OCI-LY1 (cell line): ENCODE measurements around the gene SLC6A3.

Source experiments
- H2AFZ ChIP-seq: fragments of 200-600 bp; sonication (generic), shearing (Covaris generic); 2 replicates; pipeline ENCODE4 v1.6.0; 2014; ENCODE audit warnings: antibody characterized with exemption, mild to moderate bottlenecking, low read length
- H3F3A ChIP-seq: fragments of 200-600 bp; sonication (generic), shearing (Covaris generic); 2 replicates; pipeline ENCODE4 v1.6.0; 2014; ENCODE audit warnings: mild to moderate bottlenecking, antibody characterized with exemption, low read length, moderate library complexity; ENCODE audit not compliant: insufficient read depth
- H3K27ac ChIP-seq: fragments of 200-600 bp; sonication (generic); 2 replicates; pipeline ENCODE4 v1.5.1; 2014; ENCODE audit warnings: low read length, mixed run types, mild to moderate bottlenecking, low read depth; ENCODE audit not compliant: poor library complexity, severe bottlenecking
- H3K27me3 ChIP-seq: fragments of 200-600 bp; sonication (generic); 2 replicates; pipeline ENCODE4 v1.6.0; 2014; ENCODE audit warnings: antibody characterized with exemption, mild to moderate bottlenecking, low read length, moderate library complexity; ENCODE audit not compliant: insufficient read depth
- H3K36me3 ChIP-seq: fragments of 200-600 bp; sonication (generic); 2 replicates; pipeline ENCODE4 v1.6.1; 2014; ENCODE audit warnings: mild to moderate bottlenecking, antibody characterized with exemption, low read length, moderate library complexity, mixed read lengths; ENCODE audit not compliant: insufficient read depth
- H3K4me1 ChIP-seq: fragments of 200-600 bp; sonication (generic); 2 replicates; pipeline ENCODE4 v1.5.1; 2014; ENCODE audit warnings: mild to moderate bottlenecking, low read length, moderate library complexity; ENCODE audit not compliant: insufficient read depth, severe bottlenecking
- H3K4me2 ChIP-seq: fragments of 200-600 bp; sonication (generic), shearing (Covaris generic); 2 replicates; pipeline ENCODE4 v1.6.1; 2014; ENCODE audit warnings: low read length
- H3K4me3 ChIP-seq: fragments of 200-600 bp; sonication (generic); 2 replicates; pipeline ENCODE4 v1.5.1; 2014; ENCODE audit warnings: low read length, low read depth, mild to moderate bottlenecking, mixed read lengths; ENCODE audit not compliant: poor library complexity, severe bottlenecking
- H3K79me2 ChIP-seq: fragments of 200-600 bp; shearing (Covaris generic); 2 replicates; pipeline ENCODE4 v1.6.1; 2016; ENCODE audit warnings: mixed run types, low read length, mixed read lengths; ENCODE audit not compliant: insufficient read depth
- H3K9ac ChIP-seq: fragments of 200-600 bp; sonication (generic), shearing (Covaris generic); 2 replicates; pipeline ENCODE4 v1.6.1; 2014; ENCODE audit warnings: mild to moderate bottlenecking, low read length, mixed read lengths
- H3K9me2 ChIP-seq: fragments of 200-600 bp; sonication (generic), shearing (Covaris generic); 2 replicates; pipeline ENCODE4 v1.6.1; 2014; ENCODE audit warnings: low read depth, mild to moderate bottlenecking, low read length, mixed read lengths
- H3K9me3 ChIP-seq: fragments of 200-600 bp; shearing (Covaris generic); 2 replicates; pipeline ENCODE4 v1.6.1; 2014; ENCODE audit warnings: low read length, mixed read lengths
- H4K20me1 ChIP-seq: fragments of 200-600 bp; sonication (generic), shearing (Covaris generic); 2 replicates; pipeline ENCODE4 v1.6.0; 2016; ENCODE audit warnings: mild to moderate bottlenecking, low read length; ENCODE audit not compliant: insufficient read depth
- EZH2 ChIP-seq: fragments of 200-600 bp; sonication (generic), shearing (Covaris generic); IDR thresholded peaks from 2 replicates; pipeline ENCODE4 v1.8.0; 2017; ENCODE audit warnings: borderline replicate concordance, mixed run types, mild to moderate bottlenecking, antibody characterized with exemption, low read length, moderate library complexity, mixed read lengths
- TF ChIP-seq, protein P1 (sequence below): fragments of 200-600 bp; sonication (generic), shearing (Covaris generic); IDR thresholded peaks from 2 replicates; pipeline ENCODE4 v1.5.1; 2017; ENCODE audit warnings: mild to moderate bottlenecking, antibody characterized with exemption, low read length, moderate library complexity, mixed read lengths

SLC6A3 gene

DNA sequence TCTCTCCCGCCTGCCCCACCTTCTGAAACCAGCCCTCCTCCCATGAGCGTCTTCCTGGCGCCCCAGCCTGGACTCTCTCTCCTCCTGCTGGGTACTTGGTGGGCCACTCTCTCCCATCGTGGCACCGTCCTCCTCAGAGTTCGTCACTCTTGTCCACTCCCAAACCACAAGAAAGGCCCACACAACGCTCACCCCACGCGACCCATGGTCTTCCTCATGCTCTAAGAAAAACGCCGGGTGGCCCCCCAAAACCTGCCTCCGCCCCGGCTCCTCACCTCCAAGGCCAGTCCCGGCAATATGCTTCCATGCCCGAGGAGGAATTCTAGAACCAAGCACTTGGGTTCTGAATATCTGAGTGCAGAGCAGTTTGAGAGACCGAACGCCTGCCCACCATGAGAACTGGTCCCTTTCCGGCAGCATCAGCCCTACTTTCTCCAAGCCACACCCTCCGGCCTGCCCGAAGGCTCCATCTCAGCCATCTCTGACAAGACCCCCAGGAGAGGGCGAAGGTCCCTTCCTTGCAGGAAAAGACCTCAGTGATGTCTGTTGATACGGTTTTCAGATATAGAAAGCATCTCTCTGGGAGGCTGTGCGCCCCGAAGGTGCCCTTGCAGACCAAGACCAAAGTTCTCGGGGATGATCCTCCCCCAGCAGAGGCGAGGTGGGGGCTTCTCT is 15.0 kb downstream of the SLC6A3 start:
- TF ChIP-seq, protein P1, sequence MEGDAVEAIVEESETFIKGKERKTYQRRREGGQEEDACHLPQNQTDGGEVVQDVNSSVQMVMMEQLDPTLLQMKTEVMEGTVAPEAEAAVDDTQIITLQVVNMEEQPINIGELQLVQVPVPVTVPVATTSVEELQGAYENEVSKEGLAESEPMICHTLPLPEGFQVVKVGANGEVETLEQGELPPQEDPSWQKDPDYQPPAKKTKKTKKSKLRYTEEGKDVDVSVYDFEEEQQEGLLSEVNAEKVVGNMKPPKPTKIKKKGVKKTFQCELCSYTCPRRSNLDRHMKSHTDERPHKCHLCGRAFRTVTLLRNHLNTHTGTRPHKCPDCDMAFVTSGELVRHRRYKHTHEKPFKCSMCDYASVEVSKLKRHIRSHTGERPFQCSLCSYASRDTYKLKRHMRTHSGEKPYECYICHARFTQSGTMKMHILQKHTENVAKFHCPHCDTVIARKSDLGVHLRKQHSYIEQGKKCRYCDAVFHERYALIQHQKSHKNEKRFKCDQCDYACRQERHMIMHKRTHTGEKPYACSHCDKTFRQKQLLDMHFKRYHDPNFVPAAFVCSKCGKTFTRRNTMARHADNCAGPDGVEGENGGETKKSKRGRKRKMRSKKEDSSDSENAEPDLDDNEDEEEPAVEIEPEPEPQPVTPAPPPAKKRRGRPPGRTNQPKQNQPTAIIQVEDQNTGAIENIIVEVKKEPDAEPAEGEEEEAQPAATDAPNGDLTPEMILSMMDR, result no peak
- TF ChIP-seq EZH2, result no peak
- H3K27ac ChIP-seq, result no peak overlapping the region
- no peaks in the 10 kb centered on the region; the same call in 1 of the 2 replicates for H3K36me3 ChIP-seq
- H3K9me2 ChIP-seq, result no peaks in the 10 kb centered on the region
- H3K9ac ChIP-seq, result no peak overlapping the region
- H3K4me3 ChIP-seq, result no peak overlapping the region
- no peaks in the 10 kb centered on the region for H4K20me1 ChIP-seq
- H3K4me1 ChIP-seq, result no peaks in the 10 kb centered on the region
- H2AFZ ChIP-seq, result no peak overlapping the region
- no peaks in the 10 kb centered on the region for H3K79me2 ChIP-seq
- H3F3A ChIP-seq, result no peaks in the 10 kb centered on the region
- H3K9me3 ChIP-seq, result peaks cover 11% of the 10 kb centered on the region; the same call in 1 of the 2 replicates
- peaks cover 8% of the 10 kb centered on the region; the same call in 1 of the 2 replicates for H3K27me3 ChIP-seq
- H3K4me2 ChIP-seq, result no peak overlapping the region

DNA sequence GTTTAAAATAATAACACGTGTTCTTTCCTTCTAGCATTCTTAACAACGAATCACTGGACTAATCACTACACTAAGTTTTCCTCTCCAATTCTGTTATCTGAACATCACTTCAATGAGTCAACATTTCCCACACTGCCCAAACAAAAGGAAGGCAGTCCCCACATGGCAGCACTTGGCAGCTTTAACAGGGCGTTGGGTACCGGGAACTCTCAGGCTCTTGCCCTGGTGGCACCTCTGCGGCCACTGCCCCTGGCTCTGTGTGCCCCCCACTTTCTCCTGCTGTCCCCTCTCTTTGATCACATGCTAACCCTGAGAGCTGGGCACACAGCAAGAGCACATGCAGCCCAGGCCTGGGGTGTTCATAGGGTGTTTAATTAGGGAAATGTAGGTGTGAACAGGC is 15.7 kb downstream of the SLC6A3 start:
- TF ChIP-seq, protein P1, result no peak
- no peak for TF ChIP-seq EZH2
- H3K27me3 ChIP-seq, result peaks cover 8% of the 10 kb centered on the region; the same call in 1 of the 2 replicates
- peaks cover 11% of the 10 kb centered on the region; the same call in 1 of the 2 replicates for H3K9me3 ChIP-seq
- H3K27ac ChIP-seq, result no peak overlapping the region
- H4K20me1 ChIP-seq, result no peaks in the 10 kb centered on the region
- H3K36me3 ChIP-seq, result no peaks in the 10 kb centered on the region; the same call in 1 of the 2 replicates
- no peak overlapping the region for H3K4me3 ChIP-seq
- no peak overlapping the region for H3K9ac ChIP-seq
- H3K79me2 ChIP-seq, result no peaks in the 10 kb centered on the region
- no peak overlapping the region for H3K4me2 ChIP-seq
- no peaks in the 10 kb centered on the region for H3K9me2 ChIP-seq
- no peak overlapping the region for H2AFZ ChIP-seq
- H3K4me1 ChIP-seq, result no peaks in the 10 kb centered on the region
- no peaks in the 10 kb centered on the region for H3F3A ChIP-seq

DNA sequence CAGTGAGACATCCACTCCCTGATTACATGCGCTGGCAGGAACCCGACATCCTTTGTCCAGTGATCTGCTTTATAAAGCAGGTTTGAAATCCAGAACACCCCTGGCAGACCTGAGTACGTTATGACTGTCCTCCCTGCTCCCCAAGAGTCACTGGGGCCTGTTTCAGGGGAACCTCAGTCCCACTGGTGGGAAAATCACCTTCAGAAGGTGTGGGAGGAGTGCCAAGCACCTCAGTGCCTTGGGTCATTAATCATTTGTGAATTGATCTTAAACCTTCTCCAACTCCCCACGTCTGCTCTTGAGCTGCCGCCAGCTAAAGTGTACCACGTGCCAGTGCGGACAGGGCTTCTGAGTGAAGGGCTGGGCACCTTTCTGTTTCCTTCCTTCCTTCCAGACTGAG is 16.2 kb downstream of the SLC6A3 start:
- no peak overlapping the region for H2AFZ ChIP-seq
- peaks cover 11% of the 10 kb centered on the region; the same call in 1 of the 2 replicates for H3K9me3 ChIP-seq
- H3K4me1 ChIP-seq, result no peaks in the 10 kb centered on the region
- H3K9ac ChIP-seq, result no peak overlapping the region
- H3F3A ChIP-seq, result no peaks in the 10 kb centered on the region
- no peak overlapping the region for H3K27ac ChIP-seq
- no peaks in the 10 kb centered on the region for H3K79me2 ChIP-seq
- no peak overlapping the region for H3K4me3 ChIP-seq
- no peaks in the 10 kb centered on the region; the same call in 1 of the 2 replicates for H3K36me3 ChIP-seq
- H3K4me2 ChIP-seq, result no peak overlapping the region
- TF ChIP-seq, protein P1, result no peak
- TF ChIP-seq EZH2, result no peak
- no peaks in the 10 kb centered on the region for H3K9me2 ChIP-seq
- H4K20me1 ChIP-seq, result no peaks in the 10 kb centered on the region
- H3K27me3 ChIP-seq, result peaks cover 8% of the 10 kb centered on the region; the same call in 1 of the 2 replicates
